Testis (tissue), 3 donors: Measurements from ENCODE around the gene SHC1. TPM values are rescaled to one million over a fixed set of nuclear protein-coding genes. Genes with fewer than 3 reads are reported as not detected.
"Not testable (repeated sequence)": the region's sequence is repeated elsewhere in the genome, so short reads cannot be mapped to it uniquely, and the experiment has no call there.

Source experiments
- DNase-seq: peaks from one replicate; pipeline ENCODE4 v3.0.0-alpha.2; 2019
- H3K27ac ChIP-seq, 2 donors: fragments of 200-600 bp; sonication (generic); one replicate each; pipeline ENCODE4 v1.5.1; 2019
- H3K27me3 ChIP-seq: fragments of 200-600 bp; sonication (generic); one replicate; pipeline ENCODE4 v1.5.1; 2019
- H3K36me3 ChIP-seq: fragments of 200-600 bp; sonication (generic); one replicate; pipeline ENCODE4 v1.5.1; 2017; ENCODE audit warnings: low read depth; ENCODE audit errors: missing control alignments
- H3K4me1 ChIP-seq: fragments of 200-600 bp; sonication (generic); one replicate; pipeline ENCODE4 v1.5.1; 2019
- H3K4me3 ChIP-seq, 2 donors: fragments of 200-600 bp; sonication (generic); one replicate each; pipeline ENCODE4 v1.5.1; 2017 to 2019
- H3K9me3 ChIP-seq: fragments of 200-600 bp; sonication (generic); one replicate; pipeline ENCODE4 v1.5.1; 2017
- POLR2A ChIP-seq: fragments of 450-650 bp; IDR thresholded peaks from one replicate; pipeline ENCODE4 v1.6.1; 2017; ENCODE audit warnings: antibody characterized with exemption, mild to moderate bottlenecking, moderate library complexity
- WGBS, 2 donors: methylation state at CpG; one replicate each; pipeline ENCODE4 v1.1.5; 2018; 5-methylcytosine and 5-hydroxymethylcytosine counted together
- intact Hi-C: fragments of 100-400 bp; cut with DNase I; formaldehyde crosslinking; loops from one replicate; pipeline ENCODE4 v1.15.1; 2023; ENCODE audit warnings: low total_unique reads
- polyA plus RNA-seq: library from polyadenylated mRNA; stranded (reverse); fragments of 350-450 nt; fragmentation: Illumina TruSeq; extraction: RNeasy Lipid Tissue Mini Kit (QIAGEN cat#74804); gene quantifications from one replicate; pipeline ENCODE4 v1.2.3, GENCODE V29; 2014; ENCODE audit warnings: low read depth, low replicate concordance; ENCODE audit not compliant: insufficient read depth
- total RNA-seq, 2 donors: library from RNA; depleted of rRNA; stranded (reverse); fragments of >200 nt; gene quantifications; one replicate each; pipeline ENCODE4 v1.2.3, GENCODE V29; 2016
- TF ChIP-seq, protein P1 (sequence below), 3 experiments: fragments of 450-650 bp in 2 of 3; fragments of 200-600 bp in 1 of 3; sonication (generic) in 1 of 3; IDR thresholded peaks; one replicate each; pipeline ENCODE4 v1.5.1; 2016 to 2019; ENCODE audit warnings: antibody characterized with exemption in 3 of 3, mild to moderate bottlenecking in 2 of 3, moderate library complexity in 1 of 3

The SHC1 gene
- total and polyA plus RNA-seq, 3 donors from 2014 or later: 47.9 to 59.3 (median 49.0) TPM

DNA sequence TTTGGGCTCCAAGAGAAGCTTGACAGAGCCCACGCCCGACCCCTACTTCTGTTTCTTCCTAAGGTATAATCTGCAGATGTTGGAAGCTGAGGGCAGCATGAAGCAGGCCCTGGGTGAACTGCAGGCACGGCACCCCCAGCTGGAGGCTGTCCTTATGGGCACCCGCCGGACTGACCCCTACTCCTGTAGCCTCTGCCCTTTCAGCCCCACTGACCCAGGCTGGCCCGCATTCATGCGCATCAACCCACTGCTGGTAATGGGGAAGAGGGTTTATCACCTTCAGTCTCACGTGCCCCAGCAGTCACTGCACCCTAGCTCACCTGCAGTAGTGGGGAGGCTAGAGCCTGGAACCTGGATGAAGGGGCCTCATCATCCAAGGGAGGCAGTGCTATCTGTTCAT lies 19.7 kb upstream of the SHC1 start:
- intact Hi-C loops: no loop called here
- H3K9me3 ChIP-seq: no peaks in the 10 kb centered on the region

DNA sequence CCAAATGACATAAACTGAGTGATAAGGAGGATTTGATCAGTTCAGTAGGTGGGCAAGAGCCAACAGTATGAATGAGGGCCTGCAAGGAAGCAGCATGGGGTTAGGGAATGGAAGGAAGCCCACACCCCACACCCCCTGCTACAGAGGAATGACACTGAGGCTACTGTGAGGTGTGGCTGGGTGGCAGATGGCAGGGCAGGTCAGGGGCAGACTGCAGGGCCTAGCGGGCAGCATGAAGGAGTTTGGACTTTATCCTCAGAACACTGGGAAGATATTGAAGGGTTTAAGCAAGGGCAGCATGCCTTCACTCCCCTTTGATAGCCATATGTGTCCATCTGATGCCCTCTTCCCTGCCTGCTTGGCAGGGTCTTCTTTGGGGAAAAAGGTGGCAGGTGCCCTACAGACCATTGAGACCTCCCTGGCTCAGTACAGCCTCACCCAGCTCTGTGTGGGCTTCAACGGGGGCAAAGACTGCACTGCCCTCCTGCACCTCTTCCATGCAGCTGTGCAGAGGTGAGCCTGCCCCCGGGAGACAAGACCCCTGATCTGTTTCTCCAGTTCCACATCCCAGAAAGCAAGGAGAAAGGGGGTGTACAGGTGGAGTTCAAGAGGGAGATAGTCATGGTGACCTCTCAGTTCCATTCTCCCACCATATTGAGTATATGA lies 18.8 kb upstream of the SHC1 start:
- Histone ChIP-seq H3K9me3 (no peaks in the 10 kb centered on the region), H3K27ac (no peak overlapping the region), H3K4me3 (no peak overlapping the region), H3K4me1 (no peaks in the 10 kb centered on the region), H3K27me3 (no peaks in the 10 kb centered on the region), H3K36me3 (no peaks in the 10 kb centered on the region)
- intact Hi-C loops: no loop called here
- TF ChIP-seq, protein P1, sequence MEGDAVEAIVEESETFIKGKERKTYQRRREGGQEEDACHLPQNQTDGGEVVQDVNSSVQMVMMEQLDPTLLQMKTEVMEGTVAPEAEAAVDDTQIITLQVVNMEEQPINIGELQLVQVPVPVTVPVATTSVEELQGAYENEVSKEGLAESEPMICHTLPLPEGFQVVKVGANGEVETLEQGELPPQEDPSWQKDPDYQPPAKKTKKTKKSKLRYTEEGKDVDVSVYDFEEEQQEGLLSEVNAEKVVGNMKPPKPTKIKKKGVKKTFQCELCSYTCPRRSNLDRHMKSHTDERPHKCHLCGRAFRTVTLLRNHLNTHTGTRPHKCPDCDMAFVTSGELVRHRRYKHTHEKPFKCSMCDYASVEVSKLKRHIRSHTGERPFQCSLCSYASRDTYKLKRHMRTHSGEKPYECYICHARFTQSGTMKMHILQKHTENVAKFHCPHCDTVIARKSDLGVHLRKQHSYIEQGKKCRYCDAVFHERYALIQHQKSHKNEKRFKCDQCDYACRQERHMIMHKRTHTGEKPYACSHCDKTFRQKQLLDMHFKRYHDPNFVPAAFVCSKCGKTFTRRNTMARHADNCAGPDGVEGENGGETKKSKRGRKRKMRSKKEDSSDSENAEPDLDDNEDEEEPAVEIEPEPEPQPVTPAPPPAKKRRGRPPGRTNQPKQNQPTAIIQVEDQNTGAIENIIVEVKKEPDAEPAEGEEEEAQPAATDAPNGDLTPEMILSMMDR (IDR thresholded peaks at IDR 0.05): no peak
- no peak for TF ChIP-seq POLR2A
- no peak for DNase-seq
- 89 to 93% methylated on average over 3 of the region's 3 CpGs for WGBS, 2 donors

More for the DNA sequence above, 19.7 kb upstream of the SHC1 start:
- 87 to 100% methylated on average over 3 to 8 of the region's 8 CpGs for WGBS, 2 donors
- no peaks in the 10 kb centered on the region for H3K36me3 ChIP-seq
- no peak overlapping the region for H3K4me3 ChIP-seq
- no peak overlapping the region for H3K27ac ChIP-seq
- TF ChIP-seq, protein P1 (IDR thresholded peaks at IDR 0.05): no peak
- TF ChIP-seq POLR2A: no peak
- DNase-seq: no peak
- H3K4me1 ChIP-seq: no peaks in the 10 kb centered on the region
- H3K27me3 ChIP-seq: no peaks in the 10 kb centered on the region

DNA sequence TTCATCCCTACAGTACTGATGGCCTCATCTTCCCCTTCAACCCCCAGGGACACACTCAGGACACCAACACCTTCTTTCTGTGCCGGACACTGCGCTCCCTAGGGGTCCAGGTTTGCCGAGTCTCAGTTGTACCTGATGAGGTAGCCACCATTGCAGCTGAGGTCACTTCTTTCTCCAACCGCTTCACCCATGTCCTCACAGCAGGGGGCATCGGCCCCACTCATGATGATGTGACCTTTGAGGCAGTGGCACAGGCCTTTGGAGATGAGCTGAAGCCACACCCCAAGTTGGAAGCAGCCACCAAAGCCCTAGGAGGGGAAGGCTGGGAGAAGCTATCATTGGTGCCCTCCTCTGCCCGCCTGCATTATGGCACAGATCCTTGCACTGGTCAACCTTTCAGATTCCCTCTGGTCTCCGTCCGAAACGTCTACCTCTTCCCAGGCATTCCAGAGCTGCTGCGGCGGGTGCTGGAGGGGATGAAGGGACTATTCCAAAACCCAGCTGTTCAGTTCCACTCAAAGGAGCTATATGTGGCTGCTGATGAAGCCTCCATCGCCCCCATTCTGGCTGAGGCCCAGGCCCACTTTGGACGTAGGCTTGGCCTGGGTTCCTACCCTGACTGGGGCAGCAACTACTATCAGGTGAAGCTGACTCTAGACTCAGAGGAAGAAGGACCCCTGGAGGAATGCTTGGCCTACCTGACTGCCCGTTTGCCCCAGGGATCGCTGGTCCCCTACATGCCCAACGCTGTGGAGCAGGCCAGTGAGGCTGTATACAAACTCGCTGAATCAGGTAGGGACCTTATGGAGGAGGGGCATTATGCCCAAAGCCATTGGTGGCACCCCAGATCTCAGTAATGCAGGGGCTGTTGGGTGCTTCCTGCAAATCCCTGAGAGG lies 17.8 kb upstream of the SHC1 start:
- Histone ChIP-seq H3K27me3 (no peaks in the 10 kb centered on the region), H3K27ac (no peak overlapping the region), H3K36me3 (no peaks in the 10 kb centered on the region), H3K9me3 (no peaks in the 10 kb centered on the region), H3K4me1 (peaks cover 5% of the 10 kb centered on the region), H3K4me3 (no peak overlapping the region)
- no peak for DNase-seq
- TF ChIP-seq, protein P1 (IDR thresholded peaks at IDR 0.05): no peak
- TF ChIP-seq POLR2A: no peak
- WGBS, 2 donors: 85 to 93% methylated on average over 17 of the region's 17 CpGs
- intact Hi-C loops: no loop called here

DNA sequence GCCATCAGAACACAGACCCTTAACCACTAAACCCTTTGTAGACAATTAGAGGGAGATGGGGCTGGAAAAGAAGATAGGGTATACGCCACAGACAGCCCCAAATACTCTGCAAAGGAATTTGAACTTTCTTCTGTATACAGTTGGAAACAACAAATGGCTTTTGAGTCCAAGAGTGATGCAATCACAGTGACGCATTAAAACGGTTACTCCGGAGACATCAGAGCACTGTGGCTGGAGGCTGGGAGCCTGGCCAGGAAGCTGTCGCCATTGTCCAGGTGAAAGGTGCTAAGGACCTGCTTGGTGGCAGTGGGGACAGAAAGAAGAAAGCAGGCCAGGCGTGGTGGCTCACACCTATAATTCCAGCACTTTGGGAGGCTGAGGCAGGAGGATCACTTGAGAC lies 16.8 kb upstream of the SHC1 start:
- H3K36me3 ChIP-seq: no peaks in the 10 kb centered on the region
- no peaks in the 10 kb centered on the region for H3K27me3 ChIP-seq
- DNase-seq: no peak
- intact Hi-C loops: no loop called here
- TF ChIP-seq, protein P1 (IDR thresholded peaks at IDR 0.05): no peak
- no peak for TF ChIP-seq POLR2A
- peaks cover 9% of the 10 kb centered on the region for H3K4me1 ChIP-seq
- no peak overlapping the region for H3K4me3 ChIP-seq
- WGBS, 2 donors: 89 to 92% methylated on average over 6 of the region's 6 CpGs
- no peaks in the 10 kb centered on the region for H3K9me3 ChIP-seq
- H3K27ac ChIP-seq: no peak overlapping the region

DNA sequence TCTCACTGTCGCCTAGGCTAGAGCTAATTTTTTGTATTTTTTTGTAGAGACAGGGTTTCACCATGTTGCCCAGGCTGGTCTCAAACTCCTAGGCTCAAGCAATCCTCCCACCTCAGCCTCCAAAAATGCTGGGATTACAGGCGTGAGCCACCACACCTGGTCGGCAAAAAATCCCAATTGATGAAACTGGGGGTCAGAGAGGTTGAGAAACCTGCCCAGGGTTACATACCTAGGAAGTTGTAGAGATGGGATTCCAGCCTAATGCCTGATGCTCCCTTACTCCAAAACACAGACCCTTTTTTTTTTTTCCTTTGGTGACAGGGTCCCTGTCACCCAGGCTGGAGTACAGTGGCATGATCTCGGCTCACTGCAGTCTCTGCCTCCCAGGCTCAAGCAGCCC lies 16.2 kb upstream of the SHC1 start:
- H3K27ac ChIP-seq, H3K36me3 ChIP-seq, H3K9me3 ChIP-seq, DNase-seq, H3K4me3 ChIP-seq, H3K27me3 ChIP-seq, H3K4me1 ChIP-seq, intact Hi-C loops: not testable (repeated sequence)
- WGBS, 2 donors: 82 to 84% methylated on average over 4 of the region's 4 CpGs
